T-helper 2 cell treated with Interferon-gamma antibody and Interleukin-4, amounts not matched to agents 5 μg/mL and 100 μg/mL, for 36 hours (primary cell): ENCODE data around the gene OST4.
"Not testable (repeated sequence)": the region's sequence is repeated elsewhere in the genome, so short reads cannot be mapped to it uniquely, and the experiment has no call there.

Source experiments
- DNase-seq: peaks from one replicate; pipeline ENCODE4 v3.0.0; 2021; ENCODE audit warnings: low spot score
- H3K27ac Mint-ChIP-seq: one replicate; pipeline ENCODE4 v1.8.0; 2021; ENCODE audit warnings: mild to moderate bottlenecking, mixed read lengths
- H3K27me3 Mint-ChIP-seq: one replicate; pipeline ENCODE4 v1.8.0; 2021; ENCODE audit warnings: low read depth, mixed read lengths
- H3K36me3 Mint-ChIP-seq: one replicate; pipeline ENCODE4 v1.8.0; 2021; ENCODE audit warnings: low read depth, mixed read lengths
- H3K4me1 Mint-ChIP-seq: one replicate; pipeline ENCODE4 v1.8.0; 2021; ENCODE audit warnings: low read depth, mixed read lengths
- H3K4me3 Mint-ChIP-seq: one replicate; pipeline ENCODE4 v1.8.0; 2022; ENCODE audit warnings: mild to moderate bottlenecking, moderate library complexity, mixed read lengths
- H3K9me3 Mint-ChIP-seq: one replicate; pipeline ENCODE4 v1.8.0; 2021; ENCODE audit warnings: mixed read lengths

OST4 gene

DNA sequence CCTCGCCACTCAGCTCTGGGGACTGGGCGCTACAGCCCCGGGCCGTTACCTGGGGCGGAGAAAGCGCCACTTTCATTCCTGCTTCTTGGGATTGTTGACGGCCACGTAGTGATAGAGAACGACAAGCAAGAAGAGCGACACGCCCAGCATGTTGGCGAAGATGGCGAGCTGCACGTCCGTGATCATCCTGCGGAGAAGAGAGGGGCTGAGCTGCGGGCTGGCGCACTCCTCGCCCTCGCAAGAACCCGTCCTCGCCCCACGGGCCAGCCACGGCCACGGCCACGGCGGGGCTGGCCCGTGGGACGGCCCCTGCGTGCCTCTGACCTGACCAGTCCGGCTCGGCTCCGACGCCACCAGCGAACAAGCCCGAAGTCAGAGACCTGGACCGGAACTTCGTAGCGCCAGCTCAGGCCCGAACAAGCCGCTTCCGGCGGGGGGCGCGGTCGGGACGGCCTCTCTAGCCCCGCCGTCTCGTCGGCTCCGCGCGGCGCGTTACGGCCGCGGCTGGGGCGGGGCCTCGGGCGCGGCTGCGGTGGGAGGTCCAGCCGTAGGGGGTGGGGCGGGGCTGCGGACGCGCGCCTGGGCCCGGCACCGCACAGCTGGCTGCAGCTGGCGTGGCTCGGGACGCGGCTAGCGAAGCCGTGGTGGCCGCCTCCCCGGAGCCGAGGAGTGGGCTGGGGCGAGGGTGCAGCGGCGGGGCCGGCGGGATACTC is at the start of gene OST4:
Gene OST4 (minus strand): TSS at position 378 of the 713 bp plus-strand sequence.
- H3K4me1 Mint-ChIP-seq: peaks cover 64% of the 10 kb centered on the region
- H3K27me3 Mint-ChIP-seq: peaks cover 2% of the 10 kb centered on the region
- peaks cover 34% of the 10 kb centered on the region for H3K36me3 Mint-ChIP-seq
- H3K4me3 Mint-ChIP-seq: peak within 1 kb of the TSS; percentile 98
- H3K27ac Mint-ChIP-seq: peak within 1 kb of the TSS; percentile 94
- DNase-seq: peak; percentile 94
- H3K9me3 Mint-ChIP-seq: no peaks in the 10 kb centered on the region

GRCh38 chr2:27119330-27119670 is 47.8 kb upstream of the OST4 start:
- Mint-ChIP-seq H3K27me3 (peaks cover 40% of the 10 kb centered on the region), H3K4me1 (peaks cover 13% of the 10 kb centered on the region), H3K4me3 (peak overlapping the region; percentile 74)
- H3K9me3 Mint-ChIP-seq, DNase-seq, H3K27ac Mint-ChIP-seq, H3K36me3 Mint-ChIP-seq: not testable (repeated sequence)

DNA sequence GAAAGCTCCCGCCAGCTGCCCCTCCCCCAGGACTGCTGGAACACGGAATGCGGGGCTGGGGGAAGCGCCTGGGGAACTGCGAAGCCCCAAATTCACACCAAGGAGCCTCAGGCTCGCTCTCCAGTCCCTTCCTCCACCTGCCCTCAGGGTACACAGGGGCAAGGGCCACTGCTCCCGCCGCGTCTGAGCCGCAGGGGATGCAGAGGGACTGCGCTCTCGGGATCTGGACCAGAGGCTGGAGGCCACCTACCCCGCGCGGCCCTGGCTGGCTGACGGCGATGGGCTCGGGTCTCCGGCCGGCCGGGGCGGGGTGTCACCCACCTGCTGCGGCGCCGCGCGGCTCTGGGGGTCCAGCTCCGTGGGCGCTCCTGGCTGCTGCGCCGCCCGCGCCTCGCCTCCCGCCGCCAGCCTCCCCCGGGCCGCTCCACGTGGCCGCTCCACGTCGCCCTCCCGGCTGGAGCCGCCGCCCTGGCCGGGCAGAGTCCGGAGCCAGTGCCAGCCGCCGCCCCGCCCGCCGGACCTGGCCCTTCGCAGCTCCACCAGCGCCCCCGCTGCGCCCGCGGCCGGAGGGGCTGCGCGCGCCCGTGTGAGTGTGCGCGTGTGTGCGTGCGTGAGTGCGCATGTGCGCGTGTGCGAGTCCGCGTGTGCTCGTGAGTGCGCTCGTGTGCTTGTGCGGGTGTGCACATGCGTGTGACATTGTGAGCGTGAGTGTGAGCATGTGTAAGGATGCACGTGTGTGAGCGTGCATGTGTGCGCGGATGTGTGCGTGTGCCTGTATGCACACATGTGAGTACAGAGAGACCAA is 47.3 kb upstream of the OST4 start, which contains the start of gene CGREF1:
Gene CGREF1 (minus strand): TSS at position 604 of the 805 bp plus-strand sequence. CDS start 14,762 bp downstream, outside the sequence.
- no peak for DNase-seq
- Mint-ChIP-seq H3K4me3 (peak within 1 kb of the TSS; percentile 74), H3K36me3 (peaks cover 2% of the 10 kb centered on the region), H3K27me3 (peaks cover 40% of the 10 kb centered on the region), H3K9me3 (no peaks in the 10 kb centered on the region), H3K4me1 (peaks cover 11% of the 10 kb centered on the region), H3K27ac (no peak within 1 kb of the TSS)

DNA sequence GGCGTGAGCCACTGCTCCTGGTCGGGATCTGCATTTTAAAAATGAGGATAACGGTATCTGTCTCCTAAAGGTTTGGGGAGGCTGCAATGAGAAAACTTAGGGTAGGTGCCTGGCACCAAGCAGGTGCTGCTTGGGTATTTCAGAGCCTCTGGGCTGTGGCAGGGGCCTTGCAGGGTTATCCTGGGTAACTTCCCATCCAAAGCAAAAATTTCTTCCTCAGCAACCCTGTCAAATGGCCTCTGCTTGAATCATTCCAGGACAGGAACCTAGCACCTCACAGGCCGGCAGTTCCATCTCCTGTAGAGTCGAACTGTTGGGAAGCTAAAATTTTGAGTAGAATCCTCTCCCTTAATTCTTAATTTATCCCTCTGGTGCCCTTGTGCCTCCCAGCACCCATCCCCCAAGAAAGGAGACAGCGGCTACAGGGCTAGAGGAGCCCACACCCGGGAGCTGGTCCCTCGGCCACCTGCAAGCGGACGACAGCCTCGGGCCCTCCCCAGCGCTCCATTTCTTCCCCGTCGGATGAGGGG is 46.6 kb upstream of the OST4 start:
- H3K9me3 Mint-ChIP-seq: no peaks in the 10 kb centered on the region
- peak overlapping the region; percentile 49 for H3K4me3 Mint-ChIP-seq
- H3K27ac Mint-ChIP-seq: no peak overlapping the region
- peaks cover 2% of the 10 kb centered on the region for H3K36me3 Mint-ChIP-seq
- DNase-seq: no peak
- H3K4me1 Mint-ChIP-seq: peaks cover 7% of the 10 kb centered on the region
- peaks cover 39% of the 10 kb centered on the region for H3K27me3 Mint-ChIP-seq

- Mint-ChIP-seq H3K36me3 (peaks cover 2% of the 10 kb centered on the region), H3K27ac (no peak overlapping the region), H3K9me3 (no peaks in the 10 kb centered on the region)
Observed at GRCh38 chr2:27115519-27115918, 44.1 kb upstream of the OST4 start.

GRCh38 chr2:27111392-27112078 is 40.1 kb upstream of the OST4 start:
- H3K4me1 Mint-ChIP-seq, H3K9me3 Mint-ChIP-seq, H3K27ac Mint-ChIP-seq, H3K36me3 Mint-ChIP-seq, H3K27me3 Mint-ChIP-seq, H3K4me3 Mint-ChIP-seq, DNase-seq: not testable (repeated sequence)

More at GRCh38 chr2:27115519-27115918, 44.1 kb upstream of the OST4 start:
- no peak for DNase-seq
- no peak overlapping the region for H3K4me3 Mint-ChIP-seq
- H3K4me1 Mint-ChIP-seq: peaks cover 6% of the 10 kb centered on the region
- H3K27me3 Mint-ChIP-seq: peaks cover 23% of the 10 kb centered on the region

GRCh38 chr2:27110603-27111352 is 39.3 kb upstream of the OST4 start:
- H3K36me3 Mint-ChIP-seq, H3K4me1 Mint-ChIP-seq, H3K27ac Mint-ChIP-seq, H3K9me3 Mint-ChIP-seq, H3K4me3 Mint-ChIP-seq, DNase-seq, H3K27me3 Mint-ChIP-seq: not testable (repeated sequence)

GRCh38 chr2:27109083-27109482 is 37.6 kb upstream of the OST4 start:
- no peaks in the 10 kb centered on the region for H3K36me3 Mint-ChIP-seq
- no peak overlapping the region for H3K27ac Mint-ChIP-seq
- no peaks in the 10 kb centered on the region for H3K4me1 Mint-ChIP-seq
- no peak overlapping the region for H3K4me3 Mint-ChIP-seq
- H3K27me3 Mint-ChIP-seq: peaks cover 4% of the 10 kb centered on the region
- no peaks in the 10 kb centered on the region for H3K9me3 Mint-ChIP-seq
- no peak for DNase-seq

- Mint-ChIP-seq H3K36me3 (no peaks in the 10 kb centered on the region), H3K9me3 (no peaks in the 10 kb centered on the region), H3K4me1 (no peaks in the 10 kb centered on the region), H3K27ac (no peak overlapping the region), H3K27me3 (peaks cover 4% of the 10 kb centered on the region), H3K4me3 (no peak overlapping the region)
- no peak for DNase-seq
Observed at GRCh38 chr2:27108221-27108620, 36.8 kb upstream of the OST4 start.

GRCh38 chr2:27105981-27106380 is 34.5 kb upstream of the OST4 start:
- H3K27ac Mint-ChIP-seq: no peak overlapping the region
- H3K4me3 Mint-ChIP-seq: no peak overlapping the region
- H3K4me1 Mint-ChIP-seq: no peaks in the 10 kb centered on the region
- no peak for DNase-seq
- H3K27me3 Mint-ChIP-seq: peaks cover 4% of the 10 kb centered on the region
- H3K36me3 Mint-ChIP-seq: no peaks in the 10 kb centered on the region
- no peaks in the 10 kb centered on the region for H3K9me3 Mint-ChIP-seq

DNA sequence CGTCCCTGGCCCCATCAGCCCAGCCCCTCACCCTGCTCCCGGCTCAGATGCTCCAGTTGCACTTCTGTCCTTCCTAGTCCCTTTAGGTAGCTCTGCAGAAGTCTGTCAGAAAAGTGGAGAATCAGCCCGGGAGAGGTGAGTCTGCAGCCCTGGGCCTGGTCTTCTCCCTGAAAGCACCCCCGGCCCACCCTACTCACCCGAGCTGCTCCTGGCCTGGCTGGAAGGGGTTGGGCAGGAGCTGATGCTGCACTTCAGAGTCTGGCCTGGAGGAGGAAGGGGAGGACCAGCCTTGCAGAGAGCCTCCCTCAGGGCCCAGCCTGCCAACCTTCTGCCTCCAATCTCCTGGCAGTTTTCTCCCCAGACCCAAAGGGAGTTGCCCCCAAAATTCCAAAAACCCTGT is 30.9 kb upstream of the OST4 start:
- H3K27me3 Mint-ChIP-seq: no peaks in the 10 kb centered on the region
- H3K4me1 Mint-ChIP-seq: no peaks in the 10 kb centered on the region
- no peaks in the 10 kb centered on the region for H3K36me3 Mint-ChIP-seq
- H3K27ac Mint-ChIP-seq: no peak overlapping the region
- H3K9me3 Mint-ChIP-seq: no peaks in the 10 kb centered on the region
- no peak for DNase-seq
- H3K4me3 Mint-ChIP-seq: no peak overlapping the region

GRCh38 chr2:27100036-27100435 is 28.6 kb upstream of the OST4 start:
- H3K27ac Mint-ChIP-seq: no peak overlapping the region

GRCh38 chr2:27099334-27099955 is 28.0 kb upstream of the OST4 start:
- H3K27ac Mint-ChIP-seq: no peak overlapping the region
- no peak overlapping the region for H3K4me3 Mint-ChIP-seq
- H3K27me3 Mint-ChIP-seq: no peaks in the 10 kb centered on the region
- DNase-seq: no peak
- H3K4me1 Mint-ChIP-seq: peaks cover 10% of the 10 kb centered on the region
- H3K36me3 Mint-ChIP-seq: no peaks in the 10 kb centered on the region
- no peaks in the 10 kb centered on the region for H3K9me3 Mint-ChIP-seq

More at GRCh38 chr2:27100036-27100435, 28.6 kb upstream of the OST4 start:
- no peaks in the 10 kb centered on the region for H3K36me3 Mint-ChIP-seq
- no peaks in the 10 kb centered on the region for H3K9me3 Mint-ChIP-seq
- no peak for DNase-seq
- peaks cover 10% of the 10 kb centered on the region for H3K4me1 Mint-ChIP-seq
- no peak overlapping the region for H3K4me3 Mint-ChIP-seq
- H3K27me3 Mint-ChIP-seq: no peaks in the 10 kb centered on the region
